Prostate gland (tissue), 2 donors: ENCODE measurements around the gene RFPL4AL1.

Experiments used
- CTCF ChIP-seq, 4 experiments: fragments of 200-600 bp in 2 of 4; fragments of 450-650 bp in 2 of 4; sonication (generic) in 2 of 4; IDR thresholded peaks; 1 replicate in 3 of 4; 2 replicates in 1 of 4; pipeline ENCODE4 v1.5.1; 2016 to 2019; ENCODE audit warnings: antibody characterized with exemption in 4 of 4, mild to moderate bottlenecking in 2 of 4, moderate library complexity in 2 of 4
- POLR2AphosphoS5 ChIP-seq: sonication (generic); formaldehyde crosslinking; IDR thresholded peaks from one replicate; pipeline ENCODE4 v1.6.1; 2017; ENCODE audit warnings: antibody characterized with exemption

- TF ChIP-seq CTCF (IDR thresholded peaks at IDR 0.05) (no peak), POLR2AphosphoS5 (no peak)
These were observed 8.6 kb downstream of the RFPL4AL1 start for GRCh38 chr19:55777528-55777927.
